Astrocyte of the spinal cord (primary cell): ENCODE data around the gene LUZP2.

Experiments
- DNase-seq: peaks from one replicate; pipeline ENCODE4 v3.0.0; 2011; ENCODE audit warnings: low read depth, low spot score
- H3K4me3 ChIP-seq: 2 replicates; pipeline ENCODE4 v1.5.1; 2011; ENCODE audit warnings: low read depth, mild to moderate bottlenecking, low read length, moderate library complexity
- in situ Hi-C: cut with HindIII; loops from 2 replicates; pipeline ENCODE4 v1.10.0; 2017; ENCODE audit warnings: low sequenced_read_pairs
- TF ChIP-seq, protein P1 (sequence below): IDR thresholded peaks from 2 replicates; pipeline ENCODE4 v1.5.1; 2012; ENCODE audit warnings: low read depth, mild to moderate bottlenecking, low read length, inconsistent platforms

The LUZP2 gene

DNA sequence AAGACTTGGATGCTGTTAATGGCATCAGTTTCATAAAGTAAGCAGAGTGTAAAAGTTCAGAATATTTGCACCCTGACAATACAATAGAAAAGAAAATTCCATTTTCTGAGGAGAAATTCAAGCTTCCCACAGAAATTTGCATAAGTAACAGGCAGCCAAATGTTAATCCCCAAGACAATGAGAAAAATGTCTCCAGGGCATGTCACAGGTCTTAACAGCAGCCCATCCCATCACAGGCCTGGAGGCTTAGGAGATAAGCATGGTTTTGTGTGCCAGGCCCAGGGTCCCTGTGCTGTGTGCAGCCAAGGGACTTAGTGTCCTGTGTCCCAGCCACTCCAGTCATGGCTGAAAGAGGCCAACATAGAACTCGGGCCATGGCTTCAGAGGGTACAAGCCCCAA is 347.6 kb downstream of the LUZP2 start:
- no peak for DNase-seq
- in situ Hi-C loops = no loop called here
- H3K4me3 ChIP-seq = no peak overlapping the region
- TF ChIP-seq, protein P1, sequence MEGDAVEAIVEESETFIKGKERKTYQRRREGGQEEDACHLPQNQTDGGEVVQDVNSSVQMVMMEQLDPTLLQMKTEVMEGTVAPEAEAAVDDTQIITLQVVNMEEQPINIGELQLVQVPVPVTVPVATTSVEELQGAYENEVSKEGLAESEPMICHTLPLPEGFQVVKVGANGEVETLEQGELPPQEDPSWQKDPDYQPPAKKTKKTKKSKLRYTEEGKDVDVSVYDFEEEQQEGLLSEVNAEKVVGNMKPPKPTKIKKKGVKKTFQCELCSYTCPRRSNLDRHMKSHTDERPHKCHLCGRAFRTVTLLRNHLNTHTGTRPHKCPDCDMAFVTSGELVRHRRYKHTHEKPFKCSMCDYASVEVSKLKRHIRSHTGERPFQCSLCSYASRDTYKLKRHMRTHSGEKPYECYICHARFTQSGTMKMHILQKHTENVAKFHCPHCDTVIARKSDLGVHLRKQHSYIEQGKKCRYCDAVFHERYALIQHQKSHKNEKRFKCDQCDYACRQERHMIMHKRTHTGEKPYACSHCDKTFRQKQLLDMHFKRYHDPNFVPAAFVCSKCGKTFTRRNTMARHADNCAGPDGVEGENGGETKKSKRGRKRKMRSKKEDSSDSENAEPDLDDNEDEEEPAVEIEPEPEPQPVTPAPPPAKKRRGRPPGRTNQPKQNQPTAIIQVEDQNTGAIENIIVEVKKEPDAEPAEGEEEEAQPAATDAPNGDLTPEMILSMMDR = no peak

DNA sequence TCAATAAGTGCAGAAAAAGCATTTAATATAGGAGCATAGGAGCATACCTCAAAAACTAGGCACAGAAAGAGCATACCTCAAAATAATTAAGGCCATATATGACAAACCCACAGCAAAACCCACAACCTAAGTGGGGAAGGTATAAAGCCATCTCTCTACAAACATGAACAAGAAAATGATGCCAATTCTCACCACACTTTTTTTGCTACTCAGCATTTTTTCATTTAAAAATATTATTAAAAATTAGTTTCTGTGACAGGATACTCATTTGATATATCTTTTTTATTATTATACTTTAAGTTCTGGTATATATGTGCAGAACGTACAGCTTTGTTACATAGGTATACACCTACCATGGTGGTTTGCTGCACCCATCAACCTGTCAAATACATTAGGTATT is 352.0 kb downstream of the LUZP2 start:
- H3K4me3 ChIP-seq = no peak overlapping the region
- no peak for DNase-seq
- in situ Hi-C loops = no loop called here

DNA sequence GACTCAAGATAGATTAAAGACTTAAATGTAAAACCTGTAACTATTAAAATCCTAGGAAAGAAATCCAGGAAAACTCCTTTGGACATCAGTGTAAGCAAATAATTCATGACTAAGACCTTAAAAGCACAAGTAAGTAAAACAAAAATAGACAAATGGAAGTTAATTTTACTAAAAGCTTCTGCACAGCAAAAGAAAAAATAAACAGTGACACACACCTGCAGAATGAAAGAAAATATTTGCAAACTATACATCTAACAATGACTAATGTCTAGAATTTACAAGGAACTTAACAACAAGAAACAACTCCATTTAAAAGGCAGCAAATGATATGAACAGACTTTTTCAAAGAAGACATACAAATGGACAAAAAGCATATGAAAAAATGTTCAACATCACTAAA is 359.1 kb downstream of the LUZP2 start:
- no peak for DNase-seq
- TF ChIP-seq, protein P1 = no peak
- in situ Hi-C loops = no loop called here
- no peak overlapping the region for H3K4me3 ChIP-seq

More for the DNA sequence above, 352.0 kb downstream of the LUZP2 start:
- TF ChIP-seq, protein P1 = no peak

DNA sequence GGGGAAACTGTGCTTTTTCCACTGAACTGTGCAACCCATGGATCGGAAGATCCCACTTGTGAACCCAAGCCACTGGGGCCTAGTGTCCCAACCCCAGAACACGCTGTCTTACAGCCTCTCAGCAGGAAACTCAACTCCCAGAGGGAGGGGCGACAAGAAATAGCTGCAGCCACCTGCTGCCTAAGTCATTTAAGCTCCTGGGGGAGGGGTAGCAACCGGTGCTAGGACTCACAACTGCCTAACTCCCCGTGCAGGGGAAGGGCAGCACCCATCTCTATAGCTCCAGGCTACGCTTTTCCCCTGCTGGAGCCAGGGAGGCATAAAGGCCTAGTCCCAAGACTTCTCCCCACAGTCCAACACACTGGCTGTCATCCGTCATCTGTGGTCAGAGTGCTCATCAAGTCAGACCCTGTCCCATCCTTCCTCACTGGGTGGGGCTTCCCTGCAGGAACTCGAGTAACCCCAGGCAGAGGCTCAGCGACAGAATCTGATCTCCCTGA is 363.0 kb downstream of the LUZP2 start:
- TF ChIP-seq, protein P1 = no peak
- no peak for DNase-seq
- no peak overlapping the region for H3K4me3 ChIP-seq
- in situ Hi-C loops = no loop called here

DNA sequence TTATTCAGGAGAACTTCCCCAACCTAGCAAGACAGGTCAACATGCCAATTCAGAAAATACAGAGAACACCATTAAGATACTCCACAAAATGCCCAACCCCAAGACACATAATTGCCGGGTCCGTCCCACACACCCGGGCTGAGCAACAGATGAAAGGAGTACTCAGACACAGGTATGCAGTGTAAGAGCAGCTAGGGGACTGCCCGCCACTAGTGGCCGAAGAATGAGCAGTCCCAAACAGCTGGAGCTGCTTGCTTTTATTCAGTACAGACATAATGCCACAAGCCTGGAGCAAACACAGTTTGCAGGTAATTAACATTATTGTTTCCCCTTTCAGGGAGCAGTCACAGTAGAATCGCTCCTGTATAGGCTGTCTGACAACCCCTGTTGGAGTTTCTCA is 364.6 kb downstream of the LUZP2 start:
- H3K4me3 ChIP-seq = no peak overlapping the region
- in situ Hi-C loops = no loop called here
- TF ChIP-seq, protein P1 = no peak
- DNase-seq = no peak

DNA sequence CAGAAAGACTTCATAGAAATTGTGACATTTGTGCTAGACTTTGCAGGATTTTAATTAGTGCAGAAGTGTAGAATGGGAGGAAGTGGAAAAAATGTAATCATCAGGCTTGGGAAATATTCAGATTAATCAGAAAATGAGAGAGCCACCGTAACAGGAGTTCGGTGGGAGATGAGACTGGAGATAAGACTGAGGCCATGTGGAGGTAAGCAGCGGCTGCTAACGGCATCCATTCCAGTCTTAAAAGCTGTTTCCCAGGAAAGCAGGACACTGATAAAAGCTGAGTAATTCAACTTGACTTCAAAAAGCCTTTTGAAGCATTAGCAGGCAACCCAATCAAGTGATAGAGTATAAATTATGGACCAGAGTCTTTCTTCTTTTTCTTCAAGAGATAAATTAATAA is 369.9 kb downstream of the LUZP2 start:
- in situ Hi-C loops = no loop called here
- no peak overlapping the region for H3K4me3 ChIP-seq
- TF ChIP-seq, protein P1 = no peak
- DNase-seq = no peak

DNA sequence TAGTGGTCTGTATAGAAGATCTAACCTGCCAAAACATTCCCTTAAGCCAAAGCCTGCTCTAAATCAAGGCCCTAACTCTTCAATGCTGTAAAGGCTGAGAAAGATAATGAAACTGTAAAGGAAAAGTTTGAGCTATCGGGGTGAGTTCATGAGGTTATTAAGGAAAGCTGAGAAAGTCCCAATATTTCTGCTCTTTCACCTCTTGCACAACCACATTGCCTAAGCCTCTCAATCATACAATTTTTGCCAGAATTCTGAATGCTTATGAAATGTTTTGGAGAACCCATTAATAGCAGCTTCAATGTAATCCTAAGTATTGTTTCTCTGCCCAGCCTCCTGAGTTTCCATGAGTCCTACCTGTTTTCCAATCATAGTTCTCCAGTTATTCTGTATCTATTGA is 373.2 kb downstream of the LUZP2 start:
- TF ChIP-seq, protein P1 = no peak
- in situ Hi-C loops = no loop called here
- no peak for DNase-seq
- no peak overlapping the region for H3K4me3 ChIP-seq
